GM12865 (cell line): Measurements from ENCODE around the gene MGMT.

Experiments used
- DNase-seq: peaks from one replicate; pipeline ENCODE4 v3.0.0; 2010; ENCODE audit warnings: low read depth
- H3K4me3 ChIP-seq: 2 replicates; pipeline ENCODE4 v1.5.1; 2011; ENCODE audit warnings: mild to moderate bottlenecking, low read depth, low read length, control low read depth
- TF ChIP-seq, protein P1 (sequence below): IDR thresholded peaks from 2 replicates; pipeline ENCODE4 v1.5.1; 2011; ENCODE audit warnings: low read length, control low read depth, low read depth, inconsistent platforms; ENCODE audit not compliant: insufficient read depth; ENCODE audit errors: missing control alignments

The MGMT gene

GRCh38 chr10:129525401-129525801, 58.4 kb downstream of the MGMT start:
- TF ChIP-seq, protein P1, sequence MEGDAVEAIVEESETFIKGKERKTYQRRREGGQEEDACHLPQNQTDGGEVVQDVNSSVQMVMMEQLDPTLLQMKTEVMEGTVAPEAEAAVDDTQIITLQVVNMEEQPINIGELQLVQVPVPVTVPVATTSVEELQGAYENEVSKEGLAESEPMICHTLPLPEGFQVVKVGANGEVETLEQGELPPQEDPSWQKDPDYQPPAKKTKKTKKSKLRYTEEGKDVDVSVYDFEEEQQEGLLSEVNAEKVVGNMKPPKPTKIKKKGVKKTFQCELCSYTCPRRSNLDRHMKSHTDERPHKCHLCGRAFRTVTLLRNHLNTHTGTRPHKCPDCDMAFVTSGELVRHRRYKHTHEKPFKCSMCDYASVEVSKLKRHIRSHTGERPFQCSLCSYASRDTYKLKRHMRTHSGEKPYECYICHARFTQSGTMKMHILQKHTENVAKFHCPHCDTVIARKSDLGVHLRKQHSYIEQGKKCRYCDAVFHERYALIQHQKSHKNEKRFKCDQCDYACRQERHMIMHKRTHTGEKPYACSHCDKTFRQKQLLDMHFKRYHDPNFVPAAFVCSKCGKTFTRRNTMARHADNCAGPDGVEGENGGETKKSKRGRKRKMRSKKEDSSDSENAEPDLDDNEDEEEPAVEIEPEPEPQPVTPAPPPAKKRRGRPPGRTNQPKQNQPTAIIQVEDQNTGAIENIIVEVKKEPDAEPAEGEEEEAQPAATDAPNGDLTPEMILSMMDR = no peak

GRCh38 chr10:129526943-129527342, 59.9 kb downstream of the MGMT start:
- TF ChIP-seq, protein P1 = no peak
- H3K4me3 ChIP-seq = no peak overlapping the region
- no peak for DNase-seq

More at GRCh38 chr10:129525401-129525801, 58.4 kb downstream of the MGMT start:
- H3K4me3 ChIP-seq = no peak overlapping the region
- no peak for DNase-seq

DNA sequence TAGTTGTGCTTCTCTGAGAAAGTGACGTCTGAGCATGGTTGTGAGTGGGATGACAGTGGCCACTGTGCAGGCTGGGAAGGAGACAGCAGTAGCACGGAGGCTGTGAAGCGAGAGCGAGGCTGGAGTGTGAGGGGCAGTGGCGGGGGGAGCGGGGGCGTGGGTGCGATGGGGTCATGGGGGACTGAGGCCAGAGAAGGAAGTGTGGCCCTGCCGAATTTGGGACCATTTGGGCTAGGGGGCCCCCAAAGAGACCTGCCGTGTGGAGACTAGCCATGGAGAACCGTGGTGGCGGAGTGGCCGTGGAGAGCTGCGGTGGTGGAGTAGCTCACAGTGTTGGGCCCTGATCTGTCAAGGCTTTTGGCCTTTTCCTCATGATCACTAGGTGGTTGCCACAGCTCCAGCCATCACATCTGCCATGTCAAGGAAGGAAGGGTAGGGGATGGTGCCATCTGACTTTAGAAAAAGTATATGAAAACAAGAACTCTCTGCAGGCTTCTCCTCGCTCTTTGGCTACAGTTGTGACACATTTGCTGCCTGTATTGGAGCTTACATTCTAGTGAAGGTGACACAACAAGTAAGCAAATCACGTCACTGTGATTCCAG, 61.4 kb downstream of the MGMT start:
- H3K4me3 ChIP-seq = no peak overlapping the region
- TF ChIP-seq, protein P1 = no peak
- DNase-seq = no peak

DNA sequence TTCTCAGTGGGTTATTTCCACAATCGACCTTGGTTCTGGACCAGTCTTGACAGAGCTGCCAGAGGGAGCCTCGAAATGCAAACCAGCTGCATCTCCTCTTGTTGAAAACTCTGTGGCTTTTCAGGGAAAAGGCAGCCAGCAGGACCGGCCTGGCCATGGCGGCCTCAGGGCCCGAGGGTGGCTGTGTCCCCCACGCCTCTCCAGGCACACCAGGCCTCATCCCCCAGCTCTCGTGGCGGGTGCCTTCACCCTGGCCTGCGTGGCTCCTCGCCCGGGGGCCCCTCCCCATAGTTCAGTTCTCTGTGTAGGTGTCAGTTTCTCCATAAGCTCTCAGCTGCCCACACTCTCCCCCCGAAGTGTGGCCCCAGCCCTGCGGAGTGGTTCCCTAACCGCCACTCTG, 63.5 kb downstream of the MGMT start:
- TF ChIP-seq, protein P1 = no peak
- DNase-seq = no peak
- no peak overlapping the region for H3K4me3 ChIP-seq

DNA sequence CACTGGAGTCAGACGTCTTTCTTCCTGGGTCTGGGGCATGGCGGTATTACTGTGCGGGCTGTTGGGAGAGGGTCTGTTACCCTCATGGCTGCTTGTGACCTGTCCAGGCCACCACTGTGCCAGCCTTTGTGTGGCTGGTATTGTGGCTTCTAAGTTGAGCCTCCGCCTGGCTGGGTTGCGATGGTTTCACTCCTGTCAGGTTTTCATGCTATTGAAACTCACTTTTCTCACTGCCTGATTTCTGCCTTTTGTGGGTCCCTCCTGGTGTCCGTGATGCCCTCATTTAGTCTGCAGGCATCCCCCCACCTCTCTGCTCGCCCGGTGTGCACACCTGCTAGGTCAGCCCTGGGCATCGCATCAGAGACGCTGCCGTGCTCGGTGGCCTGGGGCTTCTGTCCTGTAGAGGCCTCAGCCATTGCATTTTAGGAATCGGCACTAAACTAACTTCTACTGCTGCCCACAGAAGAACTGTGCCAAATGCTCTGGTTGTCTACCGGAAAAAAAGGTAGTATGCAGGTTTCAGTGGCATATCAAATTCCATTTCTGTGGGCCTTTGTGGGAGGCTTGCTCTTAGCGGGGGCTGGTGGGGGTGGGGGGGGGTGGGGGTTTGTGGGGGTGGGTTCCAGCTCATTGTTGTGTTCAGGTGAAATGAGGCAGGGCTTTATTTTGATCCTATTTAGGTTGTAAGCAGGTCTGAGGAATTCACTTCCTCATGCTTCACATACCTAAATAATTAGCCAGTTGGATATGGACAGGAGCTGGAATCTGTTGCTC, 64.3 kb downstream of the MGMT start:
- no peak for DNase-seq
- H3K4me3 ChIP-seq = no peak overlapping the region
- TF ChIP-seq, protein P1 = no peak

- H3K4me3 ChIP-seq = no peak overlapping the region
- DNase-seq = no peak
- TF ChIP-seq, protein P1 = no peak
Observed at GRCh38 chr10:129531969-129532660, 65.1 kb downstream of the MGMT start.
